CD4-positive, alpha-beta T cell treated with Interleukin-17A for 1 hour (primary cell): ENCODE data around the gene ATP8A1.

Source experiments
- DNase-seq: peaks from one replicate; pipeline ENCODE4 v3.0.0-alpha.2; 2020

ATP8A1 gene

DNA sequence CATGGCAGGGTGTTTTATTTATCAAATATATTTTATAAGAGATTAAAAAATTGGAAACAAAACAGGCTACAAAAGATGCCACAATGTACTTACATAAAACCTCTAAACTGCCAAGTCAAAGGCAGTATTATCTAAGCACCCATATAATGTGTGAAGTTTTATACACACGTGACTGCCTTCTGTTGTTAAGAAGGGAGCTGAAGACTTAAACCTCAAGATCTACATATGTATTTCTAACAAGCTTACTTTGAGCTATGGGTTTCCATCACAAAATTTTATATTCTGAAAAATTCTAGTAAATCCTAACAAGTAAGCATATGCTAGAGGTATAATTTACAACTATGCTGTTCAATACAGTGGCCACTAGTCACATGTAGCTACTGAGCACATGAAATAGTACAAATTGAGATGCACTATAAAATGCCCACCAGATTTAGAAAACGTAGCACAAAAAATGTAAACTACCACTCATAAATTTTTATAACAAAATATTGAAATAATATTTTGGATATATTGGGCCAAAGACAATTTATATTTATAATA is 9.8 kb downstream of the ATP8A1 start:
- no peak for DNase-seq

DNA sequence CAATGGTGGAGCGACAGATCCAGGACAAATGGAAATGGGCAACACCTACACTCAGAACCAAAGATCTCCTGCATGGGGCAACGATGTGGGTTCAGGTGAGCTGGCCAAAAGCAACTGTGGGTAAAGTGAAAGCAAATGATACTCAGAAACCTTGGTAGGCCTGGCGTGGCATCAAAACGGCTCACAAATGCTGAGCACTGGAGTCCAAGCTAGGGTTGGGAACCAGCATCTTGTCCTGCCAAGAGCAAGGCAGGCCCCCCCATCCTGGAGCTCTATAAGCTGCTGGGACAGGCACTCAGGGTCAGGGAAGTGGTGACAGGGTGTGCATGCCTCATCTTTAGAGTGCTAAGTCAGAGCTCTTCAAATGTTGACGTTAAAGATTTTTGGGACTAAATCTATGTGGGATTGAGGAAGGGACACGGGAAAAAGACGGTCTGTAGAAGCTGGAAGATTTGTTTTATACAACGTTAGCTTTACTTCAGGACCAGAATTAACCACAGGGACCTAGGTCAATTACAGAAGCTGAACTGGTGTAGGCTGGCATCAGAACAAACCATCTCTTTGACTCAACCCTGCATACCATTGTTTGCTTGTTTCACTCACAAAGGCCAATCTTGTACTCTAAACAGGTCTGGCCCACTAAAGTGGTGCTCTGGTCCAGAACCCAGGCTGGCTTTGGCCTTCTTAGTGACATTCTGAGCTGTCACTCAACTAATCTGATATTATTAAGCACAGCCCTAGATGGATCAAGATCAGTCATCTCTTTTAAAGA is 10.7 kb downstream of the ATP8A1 start:
- DNase-seq = no peak

DNA sequence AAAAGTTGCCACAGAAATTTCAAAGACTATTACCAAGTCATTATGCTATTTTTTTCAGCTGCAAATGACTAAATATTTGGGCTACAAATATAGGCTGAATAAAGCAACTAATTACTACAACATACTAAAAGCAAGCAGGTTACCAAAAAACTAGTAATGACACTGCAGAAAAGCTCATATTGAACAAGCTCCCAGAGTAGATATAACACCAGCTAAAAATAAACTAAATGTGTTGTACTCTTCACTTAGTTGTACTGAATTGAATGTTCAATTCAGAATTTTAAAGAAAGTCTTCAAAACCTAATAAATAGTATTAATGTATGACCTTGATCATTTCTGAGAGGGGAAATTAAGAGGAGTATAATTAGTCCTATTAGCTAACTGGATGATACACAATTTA is 12.0 kb downstream of the ATP8A1 start:
- DNase-seq = no peak

DNA sequence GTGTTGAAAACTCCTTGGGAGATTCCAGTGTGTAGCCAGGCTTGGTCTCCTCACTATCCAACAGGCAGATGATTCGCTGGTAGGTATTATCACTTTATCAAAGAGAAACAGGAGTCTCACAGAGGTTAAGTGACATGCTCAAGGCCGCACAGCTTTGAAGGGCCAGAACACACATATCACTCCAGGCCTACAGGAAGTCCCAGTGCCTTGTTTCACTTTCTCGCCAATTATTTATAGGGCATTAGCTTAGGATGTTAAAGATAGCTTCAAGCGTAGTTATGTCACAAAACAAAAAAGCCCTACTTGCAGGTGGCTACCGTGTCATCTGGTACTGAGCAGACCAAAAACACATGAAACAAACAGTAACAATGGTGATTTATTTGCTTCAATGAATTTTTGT is 13.2 kb downstream of the ATP8A1 start:
- peak; percentile 36 for DNase-seq

DNA sequence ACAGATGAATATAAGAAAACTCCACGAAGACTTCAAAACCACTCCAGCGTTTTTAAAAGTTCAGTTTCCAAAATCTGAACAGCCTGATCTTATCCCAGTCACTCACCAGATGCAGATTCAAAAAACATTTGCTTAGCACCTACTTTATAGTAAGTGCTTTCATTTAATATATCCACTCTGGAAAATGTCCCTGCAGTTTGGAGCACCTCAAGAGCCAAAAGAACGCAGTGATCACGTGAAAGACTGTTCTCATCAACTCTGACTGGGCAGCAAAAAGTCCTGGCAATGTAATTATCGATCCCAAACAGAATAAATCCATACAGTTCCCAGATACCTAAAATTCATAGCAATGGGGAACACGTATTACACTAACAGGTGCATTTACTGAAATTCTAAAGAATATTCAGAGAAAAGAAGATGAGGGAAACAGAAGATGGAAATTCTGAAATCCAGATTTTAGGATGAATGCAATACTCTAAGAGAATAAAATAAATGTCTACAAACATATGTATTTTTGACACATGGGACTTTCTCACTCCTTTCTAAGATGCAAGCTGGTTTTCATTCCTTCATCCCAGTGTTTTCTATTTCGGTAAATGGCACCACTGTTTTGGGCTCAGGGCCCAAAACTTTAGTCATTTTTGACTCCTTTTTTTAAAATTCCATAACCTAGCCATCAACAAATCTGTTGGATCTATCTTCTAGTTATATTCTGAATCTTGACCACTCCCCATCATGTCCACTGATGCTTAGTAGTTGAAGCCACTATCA is 13.9 kb downstream of the ATP8A1 start:
- no peak for DNase-seq

DNA sequence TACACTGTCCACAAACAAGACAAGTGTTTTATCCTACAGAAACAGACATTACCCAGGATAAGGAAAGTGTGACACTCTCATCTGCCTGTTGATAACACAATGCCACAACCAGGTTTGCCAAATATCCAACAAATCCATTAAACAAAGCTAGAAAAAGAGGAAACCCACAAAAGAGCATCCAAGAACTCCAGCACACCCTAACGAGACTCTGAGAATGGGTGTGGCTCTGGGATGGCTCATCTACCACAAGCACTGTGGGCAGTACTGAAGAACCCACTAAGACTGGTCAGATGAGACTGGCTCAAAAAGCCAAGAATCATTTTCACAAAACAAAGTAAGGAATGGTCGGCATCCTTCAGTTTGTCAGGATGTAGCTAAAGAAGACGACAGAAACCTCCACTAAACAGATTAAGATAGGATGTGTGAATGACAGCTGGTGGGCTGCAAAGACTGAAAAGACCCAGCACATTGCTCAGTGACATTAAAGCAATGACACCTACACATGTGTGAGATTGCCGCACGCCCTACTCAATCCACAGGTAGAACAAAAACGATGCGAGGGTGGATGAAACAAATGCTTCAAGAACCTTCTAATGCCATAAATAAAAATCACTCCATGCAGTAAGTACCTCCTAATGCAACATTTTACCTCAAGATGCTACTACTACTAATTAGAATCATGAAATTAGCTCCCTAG is 14.7 kb downstream of the ATP8A1 start:
- DNase-seq = no peak

DNA sequence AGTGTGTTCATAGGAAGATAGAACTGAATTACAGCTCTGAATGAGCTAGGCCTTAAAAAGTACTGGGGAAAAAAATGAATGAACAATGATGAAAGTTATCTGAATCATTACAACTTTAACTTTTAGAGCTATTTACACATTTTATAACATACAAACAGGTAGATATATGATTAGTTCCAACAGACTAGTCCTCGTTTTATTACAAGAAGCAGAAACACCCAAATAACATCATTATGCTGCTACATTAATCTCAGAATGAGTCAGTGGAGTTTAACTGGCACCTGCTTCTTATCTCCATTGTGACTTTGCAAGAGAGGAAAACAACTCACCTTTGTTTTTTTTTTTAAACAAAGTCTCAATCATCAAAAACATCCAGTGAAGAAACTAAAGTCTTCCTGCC is 15.2 kb downstream of the ATP8A1 start:
- no peak for DNase-seq

DNA sequence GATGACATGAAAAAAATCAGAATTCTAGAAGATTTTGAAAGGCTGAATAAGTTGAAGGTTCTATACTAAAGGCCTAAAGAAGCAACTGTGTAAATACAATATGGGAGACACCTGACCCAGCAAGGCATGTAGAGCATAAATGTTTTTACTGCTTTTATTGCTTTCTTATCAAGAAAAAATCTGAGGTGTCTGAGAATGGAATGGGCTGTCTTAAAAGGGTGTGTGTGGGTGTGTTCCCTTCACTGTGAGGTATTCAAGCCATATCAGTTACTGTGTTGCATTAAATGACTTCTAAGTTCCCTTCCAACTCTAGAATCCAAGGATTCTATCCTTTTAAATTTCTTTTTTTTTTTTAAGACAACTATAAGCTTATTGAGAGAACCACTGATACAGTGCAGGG is 15.7 kb downstream of the ATP8A1 start:
- DNase-seq = no peak

DNA sequence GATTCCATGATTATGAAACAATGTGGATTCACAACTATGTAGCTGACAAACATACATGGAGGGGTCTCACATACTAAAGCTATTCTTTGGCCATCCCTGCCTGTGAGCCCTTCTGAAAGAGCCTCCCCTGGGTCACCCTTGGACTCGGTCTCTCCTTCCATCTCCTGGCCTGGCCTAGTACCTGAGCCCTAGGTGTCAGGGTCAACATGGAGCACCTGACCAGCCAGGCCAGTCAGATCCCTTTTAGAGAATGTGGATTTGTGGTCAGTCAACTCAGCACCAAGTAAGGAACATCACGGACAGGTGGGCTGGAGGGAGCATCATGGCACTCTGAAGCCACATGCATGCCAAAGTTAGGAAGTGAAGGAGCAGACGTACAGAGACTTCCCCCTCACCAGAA is 16.3 kb downstream of the ATP8A1 start:
- no peak for DNase-seq

DNA sequence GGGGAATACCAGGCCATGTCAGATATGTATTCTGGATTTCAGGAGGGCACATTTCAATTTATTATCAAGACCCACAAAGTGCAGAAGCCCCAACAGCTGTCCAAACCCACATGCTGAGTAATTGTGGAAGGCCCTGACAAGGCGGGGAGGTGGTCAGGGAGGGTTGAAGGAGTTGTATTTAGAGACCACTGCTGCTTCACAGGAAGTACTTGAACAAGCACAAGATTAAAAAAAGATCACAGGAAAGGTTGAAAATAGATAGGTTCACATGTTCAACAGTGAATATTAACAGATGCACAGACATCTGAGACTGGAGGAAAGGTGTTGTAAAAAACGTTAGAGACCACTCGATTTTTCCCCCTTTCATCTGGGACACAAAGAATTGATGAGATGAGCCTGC is 17.9 kb downstream of the ATP8A1 start:
- DNase-seq = no peak

DNA sequence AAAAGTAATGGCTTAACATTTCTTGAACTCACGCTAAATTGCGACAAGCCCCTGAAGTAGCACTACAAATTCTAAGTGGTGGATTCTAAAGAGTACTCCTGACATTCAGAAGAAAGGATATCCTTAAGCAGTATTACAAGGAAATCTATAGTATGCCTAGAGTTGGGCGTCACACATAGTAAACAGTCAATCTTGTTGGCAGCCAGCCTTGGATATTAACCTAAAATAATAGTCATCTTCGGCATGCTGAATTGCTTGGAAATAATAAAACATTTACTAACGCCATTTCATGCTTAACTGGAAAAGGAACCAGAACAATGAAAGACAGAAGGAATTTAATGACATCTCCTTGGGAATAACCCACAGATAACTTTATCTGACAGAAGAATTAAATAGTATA is 18.6 kb downstream of the ATP8A1 start:
- no peak for DNase-seq

DNA sequence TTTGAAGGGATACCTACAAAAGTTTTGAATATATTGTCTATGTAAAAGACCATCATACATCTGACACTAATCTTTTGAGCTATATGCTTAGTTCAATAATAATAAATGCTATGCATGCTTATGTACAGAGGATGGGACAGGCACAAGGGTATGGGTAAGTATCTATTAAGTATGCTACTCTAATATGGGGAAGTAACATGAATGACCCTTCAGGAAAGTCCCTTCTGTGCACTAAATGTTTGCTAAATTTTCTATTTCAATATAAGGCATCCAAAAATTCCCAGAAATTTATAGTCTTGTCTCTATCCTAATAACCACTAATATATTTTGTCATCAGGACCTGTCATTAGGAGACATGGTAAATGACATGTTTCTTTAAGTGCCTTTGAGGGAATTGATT is 19.0 kb downstream of the ATP8A1 start:
- no peak for DNase-seq

DNA sequence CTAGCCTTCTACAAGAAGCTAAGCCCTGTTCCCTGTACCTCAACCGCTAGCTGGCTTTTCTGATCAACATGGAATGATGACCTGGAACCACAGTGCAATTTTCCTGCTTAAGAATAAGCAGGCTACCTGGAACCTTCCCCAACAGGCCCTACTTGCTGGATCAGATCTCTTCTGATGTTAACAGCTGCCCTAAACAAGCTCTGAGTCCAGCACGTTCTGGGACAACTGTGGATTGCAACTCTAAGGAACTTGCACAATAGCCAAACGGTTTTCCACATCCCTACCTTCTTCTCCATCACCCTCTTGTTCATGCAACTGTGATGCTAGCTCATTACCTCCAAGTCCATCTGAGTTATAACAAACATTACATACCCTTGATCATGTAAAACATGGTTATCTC is 19.8 kb downstream of the ATP8A1 start:
- no peak for DNase-seq

DNA sequence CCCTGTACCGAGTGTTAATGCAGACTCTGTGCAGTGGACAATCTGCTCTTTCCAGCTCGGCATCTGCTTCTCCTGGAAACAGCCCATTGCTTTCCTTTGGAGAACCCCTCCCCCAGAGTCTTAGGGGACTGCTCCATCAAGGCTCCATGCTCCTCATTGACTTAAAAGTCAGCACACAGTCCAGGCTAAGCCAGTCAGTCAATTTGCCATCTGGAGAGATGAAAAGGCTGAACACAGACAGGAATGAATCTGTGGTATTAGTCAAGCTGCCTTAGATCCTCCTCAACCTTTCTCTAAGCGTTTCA is 20.3 kb downstream of the ATP8A1 start:
- DNase-seq = no peak

DNA sequence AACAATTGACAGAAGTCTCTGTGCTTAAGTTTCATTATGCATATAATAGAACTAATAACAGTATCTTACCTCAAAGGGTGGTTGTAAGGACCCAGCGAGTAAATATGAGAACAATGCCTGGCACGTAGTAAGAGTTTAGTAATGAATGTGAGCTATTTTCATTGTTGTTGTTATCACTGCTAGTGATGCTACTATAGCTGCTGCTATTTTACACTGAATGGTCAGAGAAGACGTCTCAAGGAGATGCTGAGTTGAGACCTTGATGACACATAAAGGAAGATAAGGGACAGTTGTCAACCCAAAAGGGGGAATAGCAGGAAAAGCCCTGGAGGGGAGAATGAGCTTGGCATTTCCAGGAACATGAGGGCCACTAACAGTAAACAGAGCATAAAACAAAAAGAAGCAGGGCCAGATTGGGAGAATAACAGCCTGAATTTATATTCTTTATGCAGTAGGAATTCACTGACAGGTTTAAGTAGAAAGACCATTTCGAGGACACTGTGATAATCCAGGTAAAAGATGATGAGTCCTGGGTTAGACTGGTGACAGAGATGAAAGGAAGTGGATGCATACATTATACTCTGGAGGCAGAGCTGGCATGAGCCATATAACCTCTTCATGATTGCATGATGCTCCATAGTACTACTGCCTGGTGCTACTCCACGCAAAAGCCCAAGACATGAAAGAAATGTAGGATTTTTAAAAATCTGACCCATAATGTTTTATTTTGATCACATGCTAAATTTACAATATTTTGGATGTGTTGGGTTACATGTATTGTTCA is 23.1 kb downstream of the ATP8A1 start:
- no peak for DNase-seq

DNA sequence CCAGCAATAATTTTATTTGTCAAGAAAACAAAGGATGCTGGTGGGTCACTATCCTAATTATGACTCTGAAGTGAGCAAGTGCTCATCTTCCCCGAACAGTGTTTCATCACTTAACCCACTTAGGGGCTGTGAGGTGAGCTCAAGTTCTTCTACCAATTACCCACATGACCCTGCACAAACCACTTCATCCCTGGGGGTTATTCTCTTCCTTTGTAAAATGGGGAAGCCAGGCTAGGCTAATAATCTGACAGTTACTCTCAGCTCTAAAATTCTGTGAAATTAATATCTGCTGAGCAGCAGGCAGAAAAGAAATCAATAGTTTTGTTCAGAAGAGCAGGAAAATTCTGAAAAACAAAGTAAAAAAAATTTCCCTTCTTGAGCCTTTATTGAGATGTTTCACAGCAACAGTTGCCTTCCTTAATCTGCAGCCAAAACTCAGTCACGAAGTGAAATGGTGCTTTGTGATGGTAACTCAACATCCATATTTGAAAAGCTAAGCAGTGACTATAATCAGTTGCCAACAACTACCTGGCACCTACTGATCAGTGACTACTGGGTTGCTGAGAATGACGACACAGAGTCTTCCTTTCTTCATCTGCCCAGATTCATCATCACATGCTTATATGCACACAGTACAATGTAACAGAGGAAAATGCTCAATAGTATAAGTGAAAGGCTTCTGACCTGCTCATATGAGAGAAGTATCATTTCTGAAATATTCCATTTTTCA is 24.1 kb downstream of the ATP8A1 start:
- no peak for DNase-seq

DNA sequence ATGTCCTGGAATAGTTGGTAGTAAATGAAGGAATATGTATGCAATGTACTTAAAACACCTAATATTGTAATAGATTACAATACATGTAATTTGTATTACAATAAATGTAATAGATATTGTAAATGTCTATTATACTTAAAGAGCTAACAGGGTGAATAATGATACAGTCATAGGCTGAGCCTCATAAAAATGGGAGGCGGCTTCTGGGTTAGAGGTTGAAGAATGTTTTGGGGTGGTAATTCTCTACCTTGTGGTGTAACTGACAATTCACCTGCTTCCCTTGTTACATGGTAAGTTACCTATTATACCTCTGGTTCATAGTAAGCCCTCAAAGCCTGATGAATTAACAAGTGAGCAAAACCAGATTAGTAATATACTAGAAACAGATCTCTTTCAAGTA is 26.0 kb downstream of the ATP8A1 start:
- DNase-seq = no peak

DNA sequence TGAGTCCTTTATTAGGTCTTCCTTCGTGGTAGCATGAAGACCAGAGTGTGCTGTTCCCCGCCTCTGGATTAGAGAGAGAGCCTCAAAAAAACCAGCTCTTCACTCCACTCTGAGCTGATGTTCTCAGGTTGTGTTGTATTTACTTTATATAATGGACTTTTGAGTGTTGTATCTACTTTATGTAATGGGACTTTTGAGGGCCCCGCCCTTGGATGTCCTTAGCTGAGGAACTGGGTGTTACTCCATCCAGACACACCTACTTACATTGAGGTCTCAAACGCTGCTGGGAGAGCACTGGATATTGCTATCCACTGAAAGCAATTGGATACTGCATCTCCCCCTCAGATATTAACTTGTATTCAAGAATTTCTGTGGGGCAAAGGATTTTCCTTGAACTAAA is 28.2 kb downstream of the ATP8A1 start:
- no peak for DNase-seq

DNA sequence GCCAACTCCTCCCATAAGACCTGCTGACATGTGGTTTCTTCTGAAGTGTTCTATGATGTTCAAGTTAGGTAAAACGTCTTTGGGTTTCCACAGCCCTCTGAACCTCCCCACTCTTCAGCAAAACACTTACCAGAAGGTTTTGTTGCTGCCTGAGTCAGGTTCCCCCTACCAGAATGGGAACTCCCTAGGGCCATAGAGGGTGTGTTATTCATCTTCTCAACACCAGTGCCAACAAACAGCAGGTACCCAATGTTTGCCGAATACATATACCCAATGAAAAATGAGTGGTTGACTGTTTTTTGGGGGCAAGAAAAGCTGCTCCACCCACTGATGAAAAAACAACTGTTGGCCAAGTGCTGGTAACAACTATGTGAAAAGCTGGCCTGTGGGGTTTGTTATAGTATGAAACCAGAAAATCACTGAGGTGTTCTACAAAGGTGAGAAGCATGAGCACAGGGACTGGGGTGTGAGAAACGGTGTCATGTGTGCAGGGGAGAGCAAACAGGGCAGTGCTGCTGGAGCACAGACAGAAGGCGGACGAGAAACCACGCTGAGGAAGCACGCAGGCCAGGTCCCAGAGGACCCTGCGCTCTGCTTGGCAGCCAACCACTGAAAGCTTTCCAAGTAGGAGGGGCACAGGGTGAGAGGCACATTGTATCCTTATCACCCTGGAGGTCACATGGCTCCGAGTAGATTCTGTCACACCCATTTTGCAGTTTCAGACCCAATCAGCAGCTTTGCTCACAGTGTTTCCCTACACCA is 28.8 kb downstream of the ATP8A1 start:
- DNase-seq = peak; percentile 60

DNA sequence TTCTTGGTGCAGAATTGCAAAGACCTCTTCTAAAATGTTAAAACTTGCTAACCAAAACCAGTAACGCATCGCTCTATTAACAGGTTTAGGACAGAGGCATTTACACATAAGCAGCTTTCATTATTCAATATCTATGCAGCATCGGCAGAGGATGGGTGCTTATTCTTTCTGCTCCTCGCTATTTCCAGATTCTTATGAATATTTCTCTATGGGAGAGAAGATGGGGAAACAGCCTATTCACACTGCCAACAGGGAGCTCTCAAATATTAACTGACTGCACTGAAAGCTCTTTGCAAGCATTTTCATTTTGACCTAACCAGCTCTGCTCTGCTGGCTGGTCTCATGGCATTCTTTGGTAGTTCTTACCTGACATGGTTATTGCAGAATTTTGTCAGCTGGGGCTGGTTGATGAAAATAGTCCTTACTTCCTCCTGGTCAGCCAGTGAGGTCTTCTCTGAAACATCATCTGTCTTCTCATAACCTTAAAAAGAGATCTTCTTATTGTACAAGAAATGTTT is 30.2 kb downstream of the ATP8A1 start:
- DNase-seq = no peak

DNA sequence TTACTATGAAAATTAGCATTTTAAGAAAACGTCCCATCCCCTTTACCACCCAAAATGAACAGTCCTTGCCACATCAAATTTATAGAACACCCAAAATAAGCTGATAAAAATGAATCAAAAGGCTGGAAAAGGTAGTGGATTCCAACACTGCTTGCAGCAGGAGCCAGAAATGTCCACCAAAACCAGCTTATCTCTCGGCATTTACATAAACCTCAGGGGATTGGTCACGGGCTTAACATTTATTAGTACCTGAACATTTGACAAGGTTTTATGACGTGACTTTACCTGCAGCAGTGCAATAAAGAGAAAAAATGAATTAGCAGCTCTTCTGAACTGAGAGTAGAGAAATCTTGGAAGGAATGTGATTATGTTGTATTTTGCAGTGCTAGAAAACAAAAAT is 31.6 kb downstream of the ATP8A1 start:
- DNase-seq = no peak
